Bronchial epithelial cell (primary cell): ENCODE measurements around the gene PTP4A2. TPM values are rescaled to one million over a fixed set of nuclear protein-coding genes. Genes with fewer than 3 reads are reported as not detected.
"Not testable (repeated sequence)": the region's sequence is repeated elsewhere in the genome, so short reads cannot be mapped to it uniquely, and the experiment has no call there.

Experiments used
- DNase-seq: peaks from one replicate; pipeline ENCODE4 v3.0.0-alpha.2; 2010; ENCODE audit warnings: low read depth
- FAIRE-seq: peaks from 2 replicates; lab custom pipeline; 2011; peaks lifted over from hg19 to GRCh38; lab: Jason Lieb, UNC
- H3K27me3 ChIP-seq: 2 replicates; pipeline ENCODE4 v1.5.1; 2011; ENCODE audit warnings: low read length; ENCODE audit not compliant: control insufficient read depth, insufficient read depth
- H3K36me3 ChIP-seq: 2 replicates; pipeline ENCODE4 v1.5.1; 2011; ENCODE audit warnings: low read length; ENCODE audit not compliant: control insufficient read depth, insufficient read depth
- H3K4me3 ChIP-seq: 2 replicates; pipeline ENCODE4 v1.5.1; 2011; ENCODE audit warnings: mild to moderate bottlenecking, low read depth, low read length, control low read depth
- total RNA-seq: library from RNA; depleted of rRNA; stranded (reverse); fragments of >200 nt; gene quantifications from 2 replicates; pipeline ENCODE4 v1.2.1, GENCODE V29; 2014
- TF ChIP-seq, protein P1 (sequence below): IDR thresholded peaks from 2 replicates; pipeline ENCODE4 v1.5.1; 2011; ENCODE audit warnings: mild to moderate bottlenecking, moderate library complexity, low read length, control low read depth, inconsistent platforms; ENCODE audit not compliant: insufficient read depth, severe bottlenecking

PTP4A2 gene
- total RNA-seq, 1 donor from 2014 or later: 221 TPM

GRCh38 chr1:31904339-31905092 is 33.7 kb downstream of the PTP4A2 start:
- no peak for FAIRE-seq
- Histone ChIP-seq H3K27me3 (no peaks in the 10 kb centered on the region), H3K36me3 (peaks cover 11% of the 10 kb centered on the region), H3K4me3 (no peak overlapping the region)
- TF ChIP-seq, protein P1, sequence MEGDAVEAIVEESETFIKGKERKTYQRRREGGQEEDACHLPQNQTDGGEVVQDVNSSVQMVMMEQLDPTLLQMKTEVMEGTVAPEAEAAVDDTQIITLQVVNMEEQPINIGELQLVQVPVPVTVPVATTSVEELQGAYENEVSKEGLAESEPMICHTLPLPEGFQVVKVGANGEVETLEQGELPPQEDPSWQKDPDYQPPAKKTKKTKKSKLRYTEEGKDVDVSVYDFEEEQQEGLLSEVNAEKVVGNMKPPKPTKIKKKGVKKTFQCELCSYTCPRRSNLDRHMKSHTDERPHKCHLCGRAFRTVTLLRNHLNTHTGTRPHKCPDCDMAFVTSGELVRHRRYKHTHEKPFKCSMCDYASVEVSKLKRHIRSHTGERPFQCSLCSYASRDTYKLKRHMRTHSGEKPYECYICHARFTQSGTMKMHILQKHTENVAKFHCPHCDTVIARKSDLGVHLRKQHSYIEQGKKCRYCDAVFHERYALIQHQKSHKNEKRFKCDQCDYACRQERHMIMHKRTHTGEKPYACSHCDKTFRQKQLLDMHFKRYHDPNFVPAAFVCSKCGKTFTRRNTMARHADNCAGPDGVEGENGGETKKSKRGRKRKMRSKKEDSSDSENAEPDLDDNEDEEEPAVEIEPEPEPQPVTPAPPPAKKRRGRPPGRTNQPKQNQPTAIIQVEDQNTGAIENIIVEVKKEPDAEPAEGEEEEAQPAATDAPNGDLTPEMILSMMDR: no peak
- DNase-seq: peak; percentile 15

- TF ChIP-seq, protein P1: no peak
- H3K36me3 ChIP-seq: peaks cover 2% of the 10 kb centered on the region
- DNase-seq (no peak), FAIRE-seq (no peak)
- H3K27me3 ChIP-seq: no peaks in the 10 kb centered on the region
- no peak overlapping the region for H3K4me3 ChIP-seq
Measured at GRCh38 chr1:31902510-31902860, 35.7 kb downstream of the PTP4A2 start.

- FAIRE-seq (no peak), DNase-seq (no peak)
- Histone ChIP-seq H3K4me3 (no peak overlapping the region), H3K27me3 (no peaks in the 10 kb centered on the region), H3K36me3 (no peaks in the 10 kb centered on the region)
- TF ChIP-seq, protein P1: no peak
Measured at GRCh38 chr1:31901838-31902509, 36.2 kb downstream of the PTP4A2 start.

DNA sequence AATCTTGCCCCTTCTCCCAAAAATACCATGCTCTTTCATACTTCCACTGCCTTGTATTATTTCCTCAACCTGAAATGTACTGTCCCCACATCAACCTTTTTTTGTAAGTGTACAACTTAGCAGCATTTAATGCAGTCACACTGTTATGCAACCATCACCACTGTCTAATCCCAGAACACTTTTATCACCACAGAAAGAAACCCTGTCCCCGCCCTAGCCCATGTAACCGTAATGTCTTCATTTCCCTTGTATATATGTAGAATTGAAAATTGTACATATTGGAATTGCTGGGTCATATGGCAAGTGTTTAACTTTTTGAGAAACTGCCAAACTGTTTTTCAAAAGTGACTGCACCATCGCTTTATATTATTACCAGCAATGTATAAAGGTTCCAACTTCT is 37.4 kb downstream of the PTP4A2 start:
- DNase-seq: no peak
- no peak overlapping the region for H3K4me3 ChIP-seq
- H3K36me3 ChIP-seq: no peaks in the 10 kb centered on the region
- TF ChIP-seq, protein P1: no peak
- no peaks in the 10 kb centered on the region for H3K27me3 ChIP-seq
- FAIRE-seq: no peak

- Histone ChIP-seq H3K36me3 (no peaks in the 10 kb centered on the region), H3K4me3 (no peak overlapping the region), H3K27me3 (no peaks in the 10 kb centered on the region)
- TF ChIP-seq, protein P1: no peak
- FAIRE-seq (no peak), DNase-seq (peak; percentile 44)
Measured at GRCh38 chr1:31897526-31898100, 40.6 kb downstream of the PTP4A2 start.

DNA sequence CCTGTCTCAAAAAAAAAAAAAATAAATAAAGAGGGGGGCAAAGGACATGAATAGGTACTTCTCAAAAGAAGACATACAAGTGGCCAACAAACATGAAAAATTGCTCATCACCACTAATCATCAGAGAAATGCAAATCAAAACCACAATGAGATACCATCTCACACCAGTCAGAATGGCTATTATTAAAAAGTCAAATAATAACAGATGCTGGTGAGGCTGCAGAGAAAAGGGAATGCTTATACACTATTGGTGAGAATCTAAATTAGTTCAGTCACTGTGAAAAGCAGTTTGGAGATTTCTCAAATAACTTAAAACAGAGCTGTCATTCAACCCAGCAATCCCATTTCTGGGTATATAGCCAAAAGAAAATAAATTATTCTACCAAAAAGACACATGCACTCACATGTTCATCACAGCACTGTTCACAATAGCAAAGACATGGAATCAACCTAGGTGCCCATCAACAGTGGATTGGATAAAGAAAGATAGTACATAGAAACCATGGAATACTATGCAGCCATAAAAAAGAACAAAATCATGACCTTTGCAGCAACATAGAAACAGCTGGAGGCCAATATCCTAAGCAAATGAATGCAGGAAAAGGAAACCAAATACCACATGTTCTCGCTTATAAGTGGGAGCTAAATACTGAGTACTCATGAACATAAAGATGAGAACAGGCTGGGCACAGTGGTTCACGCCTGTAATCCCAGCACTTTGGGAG is 42.5 kb downstream of the PTP4A2 start:
- not testable (repeated sequence) for FAIRE-seq, H3K4me3 ChIP-seq, H3K27me3 ChIP-seq, H3K36me3 ChIP-seq, DNase-seq
